Heart left ventricle (tissue), 16 donors: Measurements from ENCODE around the gene CKAP4. TPM values are rescaled to one million over a fixed set of nuclear protein-coding genes. Genes with fewer than 3 reads are reported as not detected.

Experiments used
- ATAC-seq, 4 donors: fragments of 200-7000 bp; cut with Tn5 transposase; one replicate each; pipeline ENCODE4 v1.9.1; 2020 to 2022; ENCODE audit warnings: moderate library complexity in 4 of 4, mild to moderate bottlenecking in 3 of 4, moderate number of reproducible peaks in 1 of 4
- DNase-seq, 5 donors: peaks; one replicate each; pipeline ENCODE4 v3.0.0-alpha.2; 2020
- H3K27ac ChIP-seq, 12 donors: fragments of 200-600 bp; sonication (generic) in 4 of 12; one replicate each; pipeline versions ENCODE4 v1.5.0 to v1.8.0; 2016 to 2022; ENCODE audit warnings: mild to moderate bottlenecking in 2 of 12
- H3K27me3 ChIP-seq, 9 donors: fragments of 200-600 bp; sonication (generic) in 2 of 9; one replicate each; pipeline versions ENCODE4 v1.5.1 to v1.8.0; 2016 to 2022; ENCODE audit warnings: mild to moderate bottlenecking in 3 of 9
- H3K36me3 ChIP-seq, 9 donors: fragments of 200-600 bp; sonication (generic) in 2 of 9; one replicate each; pipeline versions ENCODE4 v1.5.0 to v1.8.0; 2018 to 2022; ENCODE audit warnings: mild to moderate bottlenecking in 2 of 9
- H3K4me1 ChIP-seq, 12 donors: fragments of 200-600 bp; sonication (generic) in 4 of 12; one replicate each; pipeline versions ENCODE4 v1.5.0 to v1.8.0; 2016 to 2022; ENCODE audit warnings: mild to moderate bottlenecking in 3 of 12
- H3K4me3 ChIP-seq, 12 donors: fragments of 200-600 bp; sonication (generic) in 4 of 12; one replicate each; pipeline versions ENCODE4 v1.5.0 to v1.8.0; 2017 to 2022; ENCODE audit warnings: mild to moderate bottlenecking in 9 of 12, moderate library complexity in 4 of 12
- H3K9me3 ChIP-seq, 12 donors: fragments of 200-600 bp; sonication (generic) in 4 of 12; one replicate each; pipeline versions ENCODE4 v1.5.0 to v1.8.0; 2016 to 2022; ENCODE audit warnings: mild to moderate bottlenecking in 1 of 12
- POLR2A ChIP-seq, 2 donors: fragments of 450-650 bp; IDR thresholded peaks; one replicate each; pipeline ENCODE4 v1.6.1; 2017; ENCODE audit warnings: antibody characterized with exemption in 2 of 2, mild to moderate bottlenecking in 2 of 2, moderate library complexity in 2 of 2
- WGBS, 4 donors: extraction: QIAGEN DNeasy Blood & Tissue Kit in 2 of 4; methylation state at CpG; one replicate each; pipeline versions ENCODE4 v1.1.5 to v1.1.7; 2013 to 2018; 5-methylcytosine and 5-hydroxymethylcytosine counted together
- intact Hi-C, 10 donors: fragments of 100-400 bp; cut with DNase I; formaldehyde crosslinking; loops; one replicate each; pipeline versions ENCODE4 v1.11.1 to v1.14.2; 2022
- long read RNA-seq, 3 donors: library from polyadenylated mRNA; unstranded; transcript quantifications; one replicate each; pipeline ENCODE4 v2.0.0, GENCODE V29; 2020 to 2021
- polyA plus RNA-seq, 2 donors: library from polyadenylated mRNA; stranded (reverse); fragments of 200-250 nt; gene quantifications; one replicate each; pipeline ENCODE4 v1.2.3, GENCODE V29; 2013
- total RNA-seq, 9 donors: library from RNA; depleted of rRNA in 2 of 9; stranded (reverse); fragments of >200 nt in 2 of 9; fragmentation: NEBNext Ultra II Directional in 3 of 9; extraction: Animal tissue kit (Norgen Biotek cat#: 25700) in 3 of 9; gene quantifications; one replicate each; pipeline versions ENCODE4 v1.1.0 to v1.2.4, GENCODE V29; 2016 to 2023
- TF ChIP-seq, protein P1 (sequence below), 12 donors: fragments of 200-600 bp; sonication (generic) in 4 of 12; IDR thresholded peaks; one replicate each; pipeline versions ENCODE4 v1.5.0 to v1.8.0; 2018 to 2022; ENCODE audit warnings: antibody characterized with exemption in 12 of 12, mild to moderate bottlenecking in 5 of 12
- donor health status: ischemic (EF 13 %, LVEDD 7.1; RV severe dilation, severe dysfunction).
- donor health status: healthy with polysubstance abuse.
- donor health status: DM: no; HTN: yes; CAD: no.
- donor health status: DM: no; HTN: no; CAD: no.
- donor health status: ischemic (EF 25% LVEDD 6.9; RV normal size, moderate dysfunction).
- donor health status: ischemic (EF 25% LVEDD 5.7; RV mildly dilated, moderate dysfunction).
- donor health status: healthy.
- donor health status: DM: yes; HTN: yes; CAD: no.
- donor health status: ischemic (EF 35%, LVEDD 5.7; RV mildly dilated, moderate dysfunction).
- donor health status: nonischemic (EF 11% LVEDD 7.7; RV severe dilation, severe dysfunction).
- donor health status: DM: yes; HTN: yes; CAD: no.
- donor health status: PGD.
- donor health status: ischemic (EF 29% LVEDD 5.4; RV normal size, mild dysfunction).
- donor health status: nonischemic (EF 23%, LVEDD 6.1; RV moderate dilation, normal function).

Gene CKAP4, protein sequence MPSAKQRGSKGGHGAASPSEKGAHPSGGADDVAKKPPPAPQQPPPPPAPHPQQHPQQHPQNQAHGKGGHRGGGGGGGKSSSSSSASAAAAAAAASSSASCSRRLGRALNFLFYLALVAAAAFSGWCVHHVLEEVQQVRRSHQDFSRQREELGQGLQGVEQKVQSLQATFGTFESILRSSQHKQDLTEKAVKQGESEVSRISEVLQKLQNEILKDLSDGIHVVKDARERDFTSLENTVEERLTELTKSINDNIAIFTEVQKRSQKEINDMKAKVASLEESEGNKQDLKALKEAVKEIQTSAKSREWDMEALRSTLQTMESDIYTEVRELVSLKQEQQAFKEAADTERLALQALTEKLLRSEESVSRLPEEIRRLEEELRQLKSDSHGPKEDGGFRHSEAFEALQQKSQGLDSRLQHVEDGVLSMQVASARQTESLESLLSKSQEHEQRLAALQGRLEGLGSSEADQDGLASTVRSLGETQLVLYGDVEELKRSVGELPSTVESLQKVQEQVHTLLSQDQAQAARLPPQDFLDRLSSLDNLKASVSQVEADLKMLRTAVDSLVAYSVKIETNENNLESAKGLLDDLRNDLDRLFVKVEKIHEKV
- total RNA-seq = 10 to 100 TPM; 39.9 to 70.7 (median 53.7) TPM
- polyA plus RNA-seq = 10 to 100 TPM; 19.0 to 61.5 TPM
- long read RNA-seq, donor 1, transcript CKAP4-201 (2 exons, 3,093 nt) = major isoform, 159 of 187 reads
- long read RNA-seq, donor 1, partial matches to known transcripts = 0 of 187 reads
- long read RNA-seq, donor 1, other reads (novel, unspliced or antisense) = 28 of 187 reads
- long read RNA-seq, donor 2, transcript CKAP4-201 (2 exons, 3,093 nt) = major isoform, 20 of 41 reads
- long read RNA-seq, donor 2, partial matches to known transcripts = 0 of 41 reads
- long read RNA-seq, donor 2, other reads (novel, unspliced or antisense) = 21 of 41 reads
- long read RNA-seq, donor 3, transcript CKAP4-201 (2 exons, 3,093 nt) = major isoform, 190 of 217 reads
- long read RNA-seq, donor 3, partial matches to known transcripts = 0 of 217 reads
- long read RNA-seq, donor 3, other reads (novel, unspliced or antisense) = 27 of 217 reads

DNA sequence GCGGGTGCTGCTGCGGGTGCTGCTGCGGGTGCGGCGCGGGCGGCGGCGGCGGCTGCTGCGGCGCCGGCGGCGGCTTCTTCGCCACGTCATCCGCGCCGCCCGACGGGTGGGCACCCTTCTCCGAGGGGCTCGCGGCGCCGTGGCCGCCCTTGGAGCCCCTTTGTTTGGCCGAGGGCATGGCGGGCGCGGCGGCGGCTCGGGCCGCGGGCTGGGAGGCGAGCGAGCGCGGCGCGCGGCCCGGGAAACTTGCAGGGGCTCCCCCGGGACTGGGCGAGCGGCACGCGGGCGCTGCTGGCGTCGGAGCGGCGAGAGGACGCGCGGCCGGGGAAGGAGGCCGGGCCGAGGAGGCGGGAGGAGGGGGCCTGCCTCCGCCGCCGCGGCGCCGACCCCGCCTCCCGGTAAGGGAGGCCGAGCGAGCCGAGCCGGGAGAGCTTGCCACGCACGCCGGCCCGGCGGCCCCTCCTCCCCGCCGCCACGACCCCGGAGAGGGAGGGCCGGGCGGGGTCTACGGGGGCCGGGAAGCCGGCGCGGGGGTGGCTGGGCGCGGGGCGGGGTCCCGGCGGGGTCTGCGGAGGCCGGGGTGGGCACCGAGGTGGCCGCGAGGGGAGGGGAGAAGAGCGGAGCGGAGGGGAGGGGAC lies at the start of gene CKAP4:
Gene CKAP4 (minus strand): TSS at position 347 of the 638 bp plus-strand sequence. CDS start 169 bp downstream, at position 178.
- peak; percentile 87 to 92 (median 87) for DNase-seq
- Histone ChIP-seq H3K27me3 (no peaks in the 10 kb centered on the region), H3K4me1 (peaks cover 3 to 55% (median 36%) of the 10 kb centered on the region in 12 donors), H3K9me3 (no peaks in the 10 kb centered on the region), H3K36me3 (peaks cover 0 to 18% (median 8%) of the 10 kb centered on the region in 9 donors), H3K4me3 (peak within 1 kb of the TSS; percentile 75 to 95 (median 91)), H3K27ac (peak within 1 kb of the TSS; percentile 90 to 100 (median 99))
- peak; percentile 45 to 85 (median 84) for ATAC-seq
- TF ChIP-seq, protein P1, sequence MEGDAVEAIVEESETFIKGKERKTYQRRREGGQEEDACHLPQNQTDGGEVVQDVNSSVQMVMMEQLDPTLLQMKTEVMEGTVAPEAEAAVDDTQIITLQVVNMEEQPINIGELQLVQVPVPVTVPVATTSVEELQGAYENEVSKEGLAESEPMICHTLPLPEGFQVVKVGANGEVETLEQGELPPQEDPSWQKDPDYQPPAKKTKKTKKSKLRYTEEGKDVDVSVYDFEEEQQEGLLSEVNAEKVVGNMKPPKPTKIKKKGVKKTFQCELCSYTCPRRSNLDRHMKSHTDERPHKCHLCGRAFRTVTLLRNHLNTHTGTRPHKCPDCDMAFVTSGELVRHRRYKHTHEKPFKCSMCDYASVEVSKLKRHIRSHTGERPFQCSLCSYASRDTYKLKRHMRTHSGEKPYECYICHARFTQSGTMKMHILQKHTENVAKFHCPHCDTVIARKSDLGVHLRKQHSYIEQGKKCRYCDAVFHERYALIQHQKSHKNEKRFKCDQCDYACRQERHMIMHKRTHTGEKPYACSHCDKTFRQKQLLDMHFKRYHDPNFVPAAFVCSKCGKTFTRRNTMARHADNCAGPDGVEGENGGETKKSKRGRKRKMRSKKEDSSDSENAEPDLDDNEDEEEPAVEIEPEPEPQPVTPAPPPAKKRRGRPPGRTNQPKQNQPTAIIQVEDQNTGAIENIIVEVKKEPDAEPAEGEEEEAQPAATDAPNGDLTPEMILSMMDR (IDR thresholded peaks at IDR 0.05) = no peak
- TF ChIP-seq POLR2A (IDR thresholded peaks at IDR 0.05) = peak in 1 of 2 donors; percentile 42
- intact Hi-C loops = loop anchor here in 9 of 10 donors (2.0 to 10.0 kb wide), 6 partner anchors 35 to 95 kb away; partner anchors contain the start of gene TCP11L2 (in 8 of the 9)
- 0 to 1% (median 1%) methylated on average over 22 to 102 of the region's 102 CpGs; no CpG with 5 or more reads in 1 of the 4 donors for WGBS, 4 donors

DNA sequence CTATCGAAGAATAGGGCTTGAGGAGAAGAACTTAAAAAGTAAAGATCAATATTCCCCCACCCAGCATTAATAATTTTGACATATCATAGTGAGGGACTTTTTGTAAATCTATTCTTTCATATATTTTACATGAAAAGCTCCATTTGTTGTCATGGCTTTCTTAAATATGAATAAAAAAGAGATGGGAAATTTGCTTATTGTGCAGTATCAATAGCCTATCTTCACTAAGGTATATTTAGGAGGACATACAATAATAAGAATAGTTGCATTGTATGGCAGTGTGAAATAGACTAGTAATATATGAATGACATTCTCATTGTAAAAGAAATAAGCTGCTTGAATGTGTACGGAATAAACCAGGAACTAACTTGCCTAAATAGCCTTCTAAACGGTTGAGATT lies 49.3 kb upstream of the CKAP4 start:
- no peaks in the 10 kb centered on the region for H3K27me3 ChIP-seq
- DNase-seq (no peak), ATAC-seq (no peak)
- TF ChIP-seq POLR2A (IDR thresholded peaks at IDR 0.05) = no peak
- TF ChIP-seq, protein P1 (IDR thresholded peaks at IDR 0.05) = no peak
- H3K36me3 ChIP-seq = no peaks in the 10 kb centered on the region
- no peaks in the 10 kb centered on the region for H3K9me3 ChIP-seq
- intact Hi-C loops = loop anchor here in 1 of 10 donors (5.0 kb wide), 1 partner anchor 50 kb away; the partner anchor contains the start of gene CKAP4
- 86 to 91% (median 90%) methylated on average over 3 of the region's 3 CpGs for WGBS, 4 donors
- H3K4me3 ChIP-seq = no peak overlapping the region
- H3K27ac ChIP-seq = peak overlapping the region in 8 of 12 donors; percentile 59 to 84 (median 77)
- H3K4me1 ChIP-seq = peaks cover 5 to 37% (median 26%) of the 10 kb centered on the region in 12 donors

DNA sequence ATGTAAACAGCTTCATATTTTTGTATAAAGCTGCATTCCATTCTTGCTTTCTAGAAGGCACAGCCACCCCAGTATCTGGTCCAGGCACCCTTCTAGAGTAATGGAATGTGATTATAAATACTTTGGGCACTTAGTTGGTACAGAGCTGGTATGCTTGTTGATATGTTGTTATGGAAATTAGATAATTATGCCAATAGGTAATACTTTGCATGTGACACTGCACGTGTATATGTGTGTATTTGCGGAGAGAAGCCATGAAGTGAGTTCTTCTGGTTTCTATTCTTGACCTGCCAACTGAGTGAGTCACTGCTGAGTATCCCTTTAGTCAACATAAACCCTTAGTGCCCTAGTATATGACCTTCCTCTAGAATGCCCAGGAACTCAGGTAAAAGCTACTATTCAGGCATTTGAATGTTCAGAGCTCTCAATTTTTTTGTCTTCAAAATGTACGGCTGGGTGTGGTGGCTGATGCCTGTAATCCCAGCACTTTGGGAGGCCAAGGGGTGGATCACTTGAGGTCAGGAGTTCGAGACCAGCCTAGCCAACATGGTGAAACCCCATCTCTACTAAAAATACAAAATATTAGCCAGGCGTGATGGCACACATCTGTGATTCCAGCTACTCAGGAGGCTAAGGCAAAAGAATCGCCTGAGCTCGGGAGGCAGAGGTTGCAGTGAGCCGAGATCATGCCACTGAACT lies 48.5 kb upstream of the CKAP4 start:
- TF ChIP-seq, protein P1 (IDR thresholded peaks at IDR 0.05) = no peak
- no peak for TF ChIP-seq POLR2A (IDR thresholded peaks at IDR 0.05)
- Histone ChIP-seq H3K4me3 (no peak overlapping the region), H3K27me3 (no peaks in the 10 kb centered on the region), H3K27ac (peak overlapping the region; percentile 12 to 84 (median 73)), H3K9me3 (no peaks in the 10 kb centered on the region), H3K36me3 (no peaks in the 10 kb centered on the region), H3K4me1 (peaks cover under 1 to 31% (median 20%) of the 10 kb centered on the region in 12 donors)
- 66 to 82% (median 80%) methylated on average over 8 of the region's 8 CpGs for WGBS, 4 donors
- DNase-seq (no peak), ATAC-seq (peak; percentile 84 to 92 (median 87))
- intact Hi-C loops = loop anchor here in 1 of 10 donors (5.0 kb wide), 1 partner anchor 49 kb away; the partner anchor contains the start of gene CKAP4
